Duodenal mucosa (tissue), 2 donors: Measurements from ENCODE around the gene LCOR.

Source experiments
- H3K27ac ChIP-seq: one replicate; pipeline ENCODE4 v1.7.0; 2013; ENCODE audit warnings: low read depth, low read length
- H3K27me3 ChIP-seq, 2 donors: one replicate each; pipeline ENCODE4 v1.7.0; 2013; ENCODE audit warnings: low read length in 2 of 2, control low read depth in 1 of 2; ENCODE audit not compliant: insufficient read depth in 2 of 2, control insufficient read depth in 1 of 2
- H3K36me3 ChIP-seq, 2 donors: one replicate each; pipeline ENCODE4 v1.7.0; 2013; ENCODE audit warnings: low read length in 2 of 2, control low read depth in 1 of 2; ENCODE audit not compliant: insufficient read depth in 2 of 2, control insufficient read depth in 1 of 2
- H3K4me1 ChIP-seq, 2 donors: one replicate each; pipeline ENCODE4 v1.7.0; 2013; ENCODE audit warnings: low read length in 2 of 2, control low read depth in 1 of 2; ENCODE audit not compliant: insufficient read depth in 2 of 2, control insufficient read depth in 1 of 2
- H3K4me3 ChIP-seq, 2 donors: one replicate each; pipeline ENCODE4 v1.7.0; 2013; ENCODE audit warnings: low read length in 2 of 2, low read depth in 1 of 2
- H3K9ac ChIP-seq, 2 donors: one replicate each; pipeline ENCODE4 v1.7.0; 2013; ENCODE audit warnings: low read length in 2 of 2, low read depth in 1 of 2
- H3K9me3 ChIP-seq, 2 donors: one replicate each; pipeline ENCODE4 v1.7.0; 2013; ENCODE audit warnings: low read length in 2 of 2, control low read depth in 1 of 2; ENCODE audit not compliant: control insufficient read depth in 1 of 2

LCOR gene

GRCh38 chr10:97037365-97038361, 205.6 kb downstream of the LCOR start:
- Histone ChIP-seq H3K27me3 (no peaks in the 10 kb centered on the region), H3K4me3 (peak overlapping the region; percentile 80 to 83), H3K9me3 (no peaks in the 10 kb centered on the region), H3K4me1 (peaks cover 12% of the 10 kb centered on the region in 2 donors), H3K27ac (no peak overlapping the region), H3K36me3 (no peaks in the 10 kb centered on the region), H3K9ac (peak overlapping the region; percentile 35 to 66)

GRCh38 chr10:97038688-97039087, 206.6 kb downstream of the LCOR start:
- Histone ChIP-seq H3K36me3 (no peaks in the 10 kb centered on the region), H3K27me3 (no peaks in the 10 kb centered on the region), H3K27ac (no peak overlapping the region), H3K9ac (no peak overlapping the region), H3K4me1 (peaks cover 12% of the 10 kb centered on the region in 2 donors), H3K4me3 (no peak overlapping the region), H3K9me3 (no peaks in the 10 kb centered on the region)

GRCh38 chr10:97039538-97040247, 207.6 kb downstream of the LCOR start:
- Histone ChIP-seq H3K9me3 (peaks cover 0 to 1% of the 10 kb centered on the region in 2 donors), H3K4me1 (peaks cover 12% of the 10 kb centered on the region in 2 donors), H3K9ac (no peak overlapping the region), H3K27ac (no peak overlapping the region), H3K4me3 (no peak overlapping the region), H3K27me3 (no peaks in the 10 kb centered on the region), H3K36me3 (no peaks in the 10 kb centered on the region)

GRCh38 chr10:97040248-97040584, 208.1 kb downstream of the LCOR start:
- Histone ChIP-seq H3K4me1 (peaks cover 12% of the 10 kb centered on the region in 2 donors), H3K27me3 (no peaks in the 10 kb centered on the region), H3K27ac (no peak overlapping the region), H3K9ac (no peak overlapping the region), H3K36me3 (no peaks in the 10 kb centered on the region), H3K9me3 (peaks cover 0 to 4% of the 10 kb centered on the region in 2 donors), H3K4me3 (no peak overlapping the region)

GRCh38 chr10:97040706-97041105, 208.6 kb downstream of the LCOR start:
- Histone ChIP-seq H3K9me3 (peaks cover 0 to 4% of the 10 kb centered on the region in 2 donors), H3K36me3 (no peaks in the 10 kb centered on the region), H3K27me3 (no peaks in the 10 kb centered on the region), H3K27ac (no peak overlapping the region), H3K4me1 (peaks cover 12% of the 10 kb centered on the region in 2 donors), H3K9ac (no peak overlapping the region), H3K4me3 (no peak overlapping the region)

GRCh38 chr10:97042081-97042480, 210.0 kb downstream of the LCOR start:
- Histone ChIP-seq H3K9me3 (peaks cover 0 to 4% of the 10 kb centered on the region in 2 donors), H3K9ac (no peak overlapping the region), H3K27me3 (no peaks in the 10 kb centered on the region), H3K4me3 (no peak overlapping the region), H3K27ac (no peak overlapping the region), H3K4me1 (peaks cover 12% of the 10 kb centered on the region in 2 donors), H3K36me3 (no peaks in the 10 kb centered on the region)

GRCh38 chr10:97042716-97043562, 210.8 kb downstream of the LCOR start:
- Histone ChIP-seq H3K4me3 (no peak overlapping the region), H3K36me3 (no peaks in the 10 kb centered on the region), H3K9ac (no peak overlapping the region), H3K27ac (no peak overlapping the region), H3K9me3 (peaks cover 0 to 4% of the 10 kb centered on the region in 2 donors), H3K4me1 (peaks cover 3 to 4% of the 10 kb centered on the region in 2 donors), H3K27me3 (no peaks in the 10 kb centered on the region)

GRCh38 chr10:97043563-97043855, 211.4 kb downstream of the LCOR start:
- Histone ChIP-seq H3K9me3 (peaks cover 0 to 4% of the 10 kb centered on the region in 2 donors), H3K4me1 (no peaks in the 10 kb centered on the region), H3K27me3 (no peaks in the 10 kb centered on the region), H3K9ac (no peak overlapping the region), H3K4me3 (no peak overlapping the region), H3K27ac (no peak overlapping the region), H3K36me3 (no peaks in the 10 kb centered on the region)
